WTC11 (cell line): ENCODE measurements around the gene ANKRD33. TPM values are rescaled to one million over a fixed set of nuclear protein-coding genes. Genes with fewer than 3 reads are reported as not detected.

Experiments used
- ATAC-seq: fragments of 200-7000 bp; cut with Tn5 transposase; 2 replicates; pipeline ENCODE4 v1.10.0; 2021; ENCODE audit warnings: mild to moderate bottlenecking, moderate library complexity
- CTCF ChIA-PET: fragments of 300-600 bp; sonication (Branson Sonifier 250); formaldehyde crosslinking; loops from one replicate; lab custom pipeline; 2021; ENCODE audit warnings: antibody characterized with exemption; lab: Charles Lee
- POLR2A ChIA-PET: fragments of 350-600 bp; sonication (Branson Sonifier 250); formaldehyde crosslinking; loops from one replicate; lab custom pipeline; 2021; ENCODE audit warnings: antibody characterized with exemption; lab: Charles Lee
- DNase-seq: peaks from one replicate; pipeline ENCODE4 v3.0.0; 2021; ENCODE audit warnings: low spot score
- H3K27ac Mint-ChIP-seq: 2 replicates; pipeline ENCODE4 v1.8.0; 2021; ENCODE audit warnings: mixed read lengths
- H3K27me3 Mint-ChIP-seq: 2 replicates; pipeline ENCODE4 v1.8.0; 2021; ENCODE audit warnings: low read depth, mild to moderate bottlenecking, moderate library complexity, mixed read lengths
- H3K36me3 Mint-ChIP-seq: 2 replicates; pipeline ENCODE4 v1.8.0; 2021; ENCODE audit warnings: mixed read lengths
- H3K4me1 Mint-ChIP-seq: 2 replicates; pipeline ENCODE4 v1.8.0; 2022; ENCODE audit warnings: mixed read lengths
- H3K4me3 Mint-ChIP-seq: 2 replicates; pipeline ENCODE4 v1.8.0; 2021; ENCODE audit warnings: mild to moderate bottlenecking, moderate library complexity, mixed read lengths
- H3K9me3 Mint-ChIP-seq: 2 replicates; pipeline ENCODE4 v1.8.0; 2021; ENCODE audit warnings: mixed read lengths
- ARID4B ChIP-seq: sonication (generic); formaldehyde crosslinking; IDR thresholded peaks from 2 replicates; pipeline ENCODE4 v1.8.0; 2023; ENCODE audit warnings: missing genetic modification reagents, mild to moderate bottlenecking, borderline replicate concordance
- ATF1 ChIP-seq: sonication (generic); formaldehyde crosslinking; IDR thresholded peaks from 2 replicates; pipeline ENCODE4 v1.8.1; 2023; ENCODE audit warnings: mild to moderate bottlenecking, moderate library complexity, missing genetic modification reagents
- CTCF ChIP-seq: fragments of 200-600 bp; IDR thresholded peaks from 2 replicates; pipeline ENCODE4 v1.8.0; 2022; ENCODE audit warnings: antibody characterized with exemption
- EMX1 ChIP-seq: fragments of 250-450 bp; sonication (Bioruptor Pico); IDR thresholded peaks from 2 replicates; pipeline ENCODE4 v1.8.0; 2021; ENCODE audit warnings: mild to moderate bottlenecking
- GABPB1 ChIP-seq: sonication (generic); formaldehyde crosslinking; IDR thresholded peaks from 2 replicates; pipeline ENCODE4 v1.8.1; 2023; ENCODE audit warnings: mild to moderate bottlenecking, missing genetic modification reagents
- HMGA2 ChIP-seq: fragments of 250-450 bp; sonication (Bioruptor Pico); IDR thresholded peaks from 2 replicates; pipeline ENCODE4 v1.4.0; 2021; ENCODE audit warnings: mild to moderate bottlenecking, moderate library complexity
- HMGXB4 ChIP-seq: sonication (generic); formaldehyde crosslinking; IDR thresholded peaks from 2 replicates; pipeline ENCODE4 v1.8.1; 2023; ENCODE audit warnings: mild to moderate bottlenecking, moderate library complexity, missing genetic modification reagents
- JUN ChIP-seq: sonication (generic); formaldehyde crosslinking; IDR thresholded peaks from 2 replicates; pipeline ENCODE4 v1.8.0; 2023; ENCODE audit warnings: mild to moderate bottlenecking, missing genetic modification reagents
- MAX ChIP-seq: sonication (generic); formaldehyde crosslinking; IDR thresholded peaks from 2 replicates; pipeline ENCODE4 v1.8.0; 2022; ENCODE audit warnings: mild to moderate bottlenecking, missing genetic modification reagents
- MLX ChIP-seq: sonication (generic); formaldehyde crosslinking; IDR thresholded peaks from 2 replicates; pipeline ENCODE4 v1.8.1; 2023; ENCODE audit warnings: mild to moderate bottlenecking, missing genetic modification reagents, moderate library complexity
- NFATC4 ChIP-seq: fragments of 250-450 bp; sonication (Bioruptor Pico); IDR thresholded peaks from 2 replicates; pipeline ENCODE4 v1.9.0; 2021; ENCODE audit warnings: mild to moderate bottlenecking
- OVOL2 ChIP-seq: fragments of 250-450 bp; sonication (Bioruptor Pico); IDR thresholded peaks from 2 replicates; pipeline ENCODE4 v1.9.0; 2021; ENCODE audit warnings: mild to moderate bottlenecking, borderline replicate concordance
- SMAD3 ChIP-seq: sonication (generic); formaldehyde crosslinking; IDR thresholded peaks from 2 replicates; pipeline ENCODE4 v1.8.0; 2022; ENCODE audit warnings: missing genetic modification reagents, mild to moderate bottlenecking, borderline replicate concordance
- TP53 ChIP-seq: sonication (generic); formaldehyde crosslinking; IDR thresholded peaks from 2 replicates; pipeline ENCODE4 v1.8.1; 2023; ENCODE audit warnings: mild to moderate bottlenecking, missing genetic modification reagents
- ZNF138 ChIP-seq: sonication (generic); formaldehyde crosslinking; conservative IDR thresholded peaks from 2 replicates; pipeline ENCODE4 v1.8.1; 2022; ENCODE audit warnings: mild to moderate bottlenecking, moderate library complexity, missing genetic modification reagents
- ZNF219 ChIP-seq: sonication (generic); formaldehyde crosslinking; IDR thresholded peaks from 2 replicates; pipeline ENCODE4 v1.8.0; 2023; ENCODE audit warnings: missing genetic modification reagents, mild to moderate bottlenecking, borderline replicate concordance
- ZNF232 ChIP-seq: sonication (generic); formaldehyde crosslinking; IDR thresholded peaks from 2 replicates; pipeline ENCODE4 v1.8.0; 2022; ENCODE audit warnings: mild to moderate bottlenecking, missing genetic modification reagents
- total RNA-seq: library from RNA; stranded (reverse); gene quantifications from 3 replicates; pipeline ENCODE4 v1.2.3, GENCODE V29; 2021
- TF ChIP-seq, protein P1 (sequence below): sonication (generic); formaldehyde crosslinking; IDR thresholded peaks from 2 replicates; pipeline ENCODE4 v1.8.1; 2023; ENCODE audit warnings: mild to moderate bottlenecking, missing genetic modification reagents, moderate library complexity
- TF ChIP-seq, protein P2 (sequence below): sonication (generic); formaldehyde crosslinking; IDR thresholded peaks from 2 replicates; pipeline ENCODE4 v1.8.0; 2023; ENCODE audit warnings: mild to moderate bottlenecking, missing genetic modification reagents
- TF ChIP-seq, protein P3 (sequence below): sonication (generic); formaldehyde crosslinking; IDR thresholded peaks from 2 replicates; pipeline ENCODE4 v1.8.0; 2022; ENCODE audit warnings: mild to moderate bottlenecking, missing genetic modification reagents

Gene ANKRD33
- total RNA-seq, 1 experiment from 2014 or later, result 1.7 TPM

- no peak for TF ChIP-seq ARID4B (CRISPR knock-in tag)
- no peak for TF ChIP-seq NFATC4 (CRISPR knock-in tag)
- TF ChIP-seq EMX1 (CRISPR knock-in tag), result no peak
- TF ChIP-seq ZNF232 (CRISPR knock-in tag), result no peak
- TF ChIP-seq HMGXB4 (CRISPR knock-in tag), result no peak
- TF ChIP-seq HMGA2 (CRISPR knock-in tag), result no peak
- no peak for TF ChIP-seq CTCF
These were observed 20.0 kb upstream of the ANKRD33 start (continued) for GRCh38 chr12:51867796-51868428.

GRCh38 chr12:51868821-51869495 lies 18.9 kb upstream of the ANKRD33 start:
- CTCF ChIA-PET, result interaction anchor here (1.1 to 7.2 kb wide), 8 partner anchors 9 to 53 kb away, joined by 3 to 164 read pairs (median 6); partner anchors contain the start of gene FIGNL2
- POLR2A ChIA-PET, result interaction anchor here (0.8 to 1.6 kb wide), 4 partner anchors 13 to 55 kb away, joined by 3 to 4 read pairs (median 4); partner anchors contain the start of gene ANKRD33
- peak; percentile 58 for DNase-seq
- Mint-ChIP-seq H3K27ac (no peak overlapping the region), H3K9me3 (no peaks in the 10 kb centered on the region), H3K4me3 (peak overlapping the region; percentile 78), H3K36me3 (no peaks in the 10 kb centered on the region), H3K4me1 (peaks cover 77% of the 10 kb centered on the region), H3K27me3 (peaks cover 64% of the 10 kb centered on the region)
- peak; percentile 4 for ATAC-seq
- TF ChIP-seq, protein P1, sequence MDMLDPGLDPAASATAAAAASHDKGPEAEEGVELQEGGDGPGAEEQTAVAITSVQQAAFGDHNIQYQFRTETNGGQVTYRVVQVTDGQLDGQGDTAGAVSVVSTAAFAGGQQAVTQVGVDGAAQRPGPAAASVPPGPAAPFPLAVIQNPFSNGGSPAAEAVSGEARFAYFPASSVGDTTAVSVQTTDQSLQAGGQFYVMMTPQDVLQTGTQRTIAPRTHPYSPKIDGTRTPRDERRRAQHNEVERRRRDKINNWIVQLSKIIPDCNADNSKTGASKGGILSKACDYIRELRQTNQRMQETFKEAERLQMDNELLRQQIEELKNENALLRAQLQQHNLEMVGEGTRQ (CRISPR knock-in tag), result no peak
- TF ChIP-seq JUN (CRISPR knock-in tag) (no peak), ZNF219 (CRISPR knock-in tag) (no peak), TP53 (CRISPR knock-in tag) (no peak; the same call in 1 of the 2 replicates), SMAD3 (CRISPR knock-in tag) (no peak), MAX (CRISPR knock-in tag) (no peak; the same call in 1 of the 2 replicates), OVOL2 (CRISPR knock-in tag) (no peak), ATF1 (CRISPR knock-in tag) (no peak), ZNF138 (CRISPR knock-in tag) (no peak), GABPB1 (no peak), NFATC4 (CRISPR knock-in tag) (no peak), MLX (no peak)
- TF ChIP-seq, protein P2, sequence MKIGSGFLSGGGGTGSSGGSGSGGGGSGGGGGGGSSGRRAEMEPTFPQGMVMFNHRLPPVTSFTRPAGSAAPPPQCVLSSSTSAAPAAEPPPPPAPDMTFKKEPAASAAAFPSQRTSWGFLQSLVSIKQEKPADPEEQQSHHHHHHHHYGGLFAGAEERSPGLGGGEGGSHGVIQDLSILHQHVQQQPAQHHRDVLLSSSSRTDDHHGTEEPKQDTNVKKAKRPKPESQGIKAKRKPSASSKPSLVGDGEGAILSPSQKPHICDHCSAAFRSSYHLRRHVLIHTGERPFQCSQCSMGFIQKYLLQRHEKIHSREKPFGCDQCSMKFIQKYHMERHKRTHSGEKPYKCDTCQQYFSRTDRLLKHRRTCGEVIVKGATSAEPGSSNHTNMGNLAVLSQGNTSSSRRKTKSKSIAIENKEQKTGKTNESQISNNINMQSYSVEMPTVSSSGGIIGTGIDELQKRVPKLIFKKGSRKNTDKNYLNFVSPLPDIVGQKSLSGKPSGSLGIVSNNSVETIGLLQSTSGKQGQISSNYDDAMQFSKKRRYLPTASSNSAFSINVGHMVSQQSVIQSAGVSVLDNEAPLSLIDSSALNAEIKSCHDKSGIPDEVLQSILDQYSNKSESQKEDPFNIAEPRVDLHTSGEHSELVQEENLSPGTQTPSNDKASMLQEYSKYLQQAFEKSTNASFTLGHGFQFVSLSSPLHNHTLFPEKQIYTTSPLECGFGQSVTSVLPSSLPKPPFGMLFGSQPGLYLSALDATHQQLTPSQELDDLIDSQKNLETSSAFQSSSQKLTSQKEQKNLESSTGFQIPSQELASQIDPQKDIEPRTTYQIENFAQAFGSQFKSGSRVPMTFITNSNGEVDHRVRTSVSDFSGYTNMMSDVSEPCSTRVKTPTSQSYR, result no peak
- TF ChIP-seq, protein P3, sequence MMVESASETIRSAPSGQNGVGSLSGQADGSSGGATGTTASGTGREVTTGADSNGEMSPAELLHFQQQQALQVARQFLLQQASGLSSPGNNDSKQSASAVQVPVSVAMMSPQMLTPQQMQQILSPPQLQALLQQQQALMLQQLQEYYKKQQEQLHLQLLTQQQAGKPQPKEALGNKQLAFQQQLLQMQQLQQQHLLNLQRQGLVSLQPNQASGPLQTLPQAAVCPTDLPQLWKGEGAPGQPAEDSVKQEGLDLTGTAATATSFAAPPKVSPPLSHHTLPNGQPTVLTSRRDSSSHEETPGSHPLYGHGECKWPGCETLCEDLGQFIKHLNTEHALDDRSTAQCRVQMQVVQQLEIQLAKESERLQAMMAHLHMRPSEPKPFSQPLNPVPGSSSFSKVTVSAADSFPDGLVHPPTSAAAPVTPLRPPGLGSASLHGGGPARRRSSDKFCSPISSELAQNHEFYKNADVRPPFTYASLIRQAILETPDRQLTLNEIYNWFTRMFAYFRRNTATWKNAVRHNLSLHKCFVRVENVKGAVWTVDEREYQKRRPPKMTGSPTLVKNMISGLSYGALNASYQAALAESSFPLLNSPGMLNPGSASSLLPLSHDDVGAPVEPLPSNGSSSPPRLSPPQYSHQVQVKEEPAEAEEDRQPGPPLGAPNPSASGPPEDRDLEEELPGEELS (CRISPR knock-in tag), result 0 out of 2 replicates have a peak, but pooled peaks have one; percentile 39
